Middle frontal gyrus (tissue), 1 donor: ENCODE measurements around the gene B3GALT4.
A peak's percentile ranks its signal among the peaks of the same experiment; 100 is the strongest.
"Not testable (repeated sequence)": the region's sequence is repeated elsewhere in the genome, so short reads cannot be mapped to it uniquely, and the experiment has no call there.

Source experiments
- DNase-seq: peaks from one replicate; pipeline ENCODE4 v3.0.0-alpha.2; 2015; ENCODE audit warnings: low spot score; ENCODE audit errors: extremely low spot score

The B3GALT4 gene

GRCh38 chr6:33276864-33277662 is at the start of gene B3GALT4:
B3GALT4 (plus strand) TSS chr6:33277123; CDS start chr6:33277420, 297 bp downstream.
- DNase-seq = peak; percentile 6

GRCh38 chr6:33235221-33235634 is 41.7 kb upstream of the B3GALT4 start:
- no peak for DNase-seq

GRCh38 chr6:33236328-33236727 is 40.6 kb upstream of the B3GALT4 start:
- DNase-seq = no peak

- DNase-seq = no peak
These were observed 40.1 kb upstream of the B3GALT4 start for GRCh38 chr6:33236852-33237251.

- no peak for DNase-seq
These were observed 39.2 kb upstream of the B3GALT4 start for GRCh38 chr6:33237741-33238140.

- DNase-seq = no peak
These were observed 35.0 kb upstream of the B3GALT4 start for GRCh38 chr6:33241968-33242367.

- no peak for DNase-seq
These were observed 33.4 kb upstream of the B3GALT4 start for GRCh38 chr6:33243476-33243875.

- peak; percentile 71 for DNase-seq
These were observed 28.8 kb upstream of the B3GALT4 start for GRCh38 chr6:33247977-33248642.

GRCh38 chr6:33248643-33248931 is 28.3 kb upstream of the B3GALT4 start:
- DNase-seq = no peak

- DNase-seq = peak; percentile 97
These were observed 27.8 kb upstream of the B3GALT4 start for GRCh38 chr6:33248932-33249731.

- DNase-seq = no peak
These were observed 26.9 kb upstream of the B3GALT4 start for GRCh38 chr6:33249732-33250630.

GRCh38 chr6:33250731-33251130 is 26.2 kb upstream of the B3GALT4 start:
- DNase-seq = no peak

- DNase-seq = no peak
These were observed 25.4 kb upstream of the B3GALT4 start for GRCh38 chr6:33251395-33252012.

- DNase-seq = no peak
These were observed 24.2 kb upstream of the B3GALT4 start for GRCh38 chr6:33252759-33253158.

GRCh38 chr6:33254591-33254990 is 22.3 kb upstream of the B3GALT4 start:
- DNase-seq = no peak

GRCh38 chr6:33259032-33259431 is 17.9 kb upstream of the B3GALT4 start:
- no peak for DNase-seq

- not testable (repeated sequence) for DNase-seq
These were observed 14.4 kb upstream of the B3GALT4 start for GRCh38 chr6:33262490-33262889.

GRCh38 chr6:33264015-33264414 is 12.9 kb upstream of the B3GALT4 start:
- no peak for DNase-seq

- no peak for DNase-seq
These were observed 5.8 kb upstream of the B3GALT4 start for GRCh38 chr6:33271117-33271467.

- peak; percentile 99 for DNase-seq
These were observed 5.3 kb upstream of the B3GALT4 start, which contains the start of the genes RPS18 and VPS52 for GRCh38 chr6:33271468-33272274. RPS18 (plus strand) TSS chr6:33272075; CDS start chr6:33272120, 45 bp downstream. VPS52 (minus strand) TSS chr6:33271876; CDS start chr6:33271675, 201 bp downstream.
